ENCODE measurements around the gene CFAP46. TPM values are rescaled to one million over a fixed set of nuclear protein-coding genes. Genes with fewer than 3 reads are reported as not detected.
A peak's percentile ranks its signal among the peaks of the same experiment; 100 is the strongest.
"Not testable (repeated sequence)": the region's sequence is repeated elsewhere in the genome, so short reads cannot be mapped to it uniquely, and the experiment has no call there.

Gene CFAP46
- total and polyA plus RNA-seq, 2 donors from 2014 or later, result 3.8 to 8.3 TPM

DNA sequence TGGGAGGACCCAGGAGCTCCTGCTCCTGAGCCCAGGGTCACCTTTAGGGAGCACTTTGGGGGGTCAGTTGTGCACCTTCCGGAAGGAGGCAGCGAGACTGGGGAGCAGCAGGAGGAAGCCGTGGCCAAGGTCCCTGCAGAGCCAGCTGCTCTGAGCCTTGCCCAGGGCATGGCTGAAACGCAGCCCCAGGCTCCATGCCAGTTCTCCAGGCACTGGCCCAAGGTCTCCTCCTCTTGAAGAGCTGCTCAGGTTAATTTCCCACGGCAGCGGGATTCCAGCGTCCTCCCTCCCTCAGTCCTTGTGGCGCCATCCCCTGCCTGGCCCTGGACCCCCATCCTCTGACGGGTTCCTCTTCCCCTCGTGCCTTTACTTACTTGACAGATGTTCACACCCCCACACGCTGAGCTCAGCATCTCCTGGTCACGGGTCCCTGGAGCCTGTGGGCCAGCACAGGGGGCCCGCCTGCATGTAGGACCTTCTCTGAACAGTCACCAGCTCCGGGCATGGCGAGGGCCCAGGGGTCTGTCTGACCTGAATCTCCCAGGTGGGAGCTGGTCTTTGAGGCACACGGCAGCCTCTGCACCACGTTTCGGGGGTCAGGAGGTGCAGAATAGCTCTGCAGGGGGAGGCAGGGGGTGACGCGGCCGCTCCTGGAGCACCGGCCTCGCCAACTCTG is 16.7 kb upstream of the CFAP46 start:
- TF ChIP-seq, protein P1, sequence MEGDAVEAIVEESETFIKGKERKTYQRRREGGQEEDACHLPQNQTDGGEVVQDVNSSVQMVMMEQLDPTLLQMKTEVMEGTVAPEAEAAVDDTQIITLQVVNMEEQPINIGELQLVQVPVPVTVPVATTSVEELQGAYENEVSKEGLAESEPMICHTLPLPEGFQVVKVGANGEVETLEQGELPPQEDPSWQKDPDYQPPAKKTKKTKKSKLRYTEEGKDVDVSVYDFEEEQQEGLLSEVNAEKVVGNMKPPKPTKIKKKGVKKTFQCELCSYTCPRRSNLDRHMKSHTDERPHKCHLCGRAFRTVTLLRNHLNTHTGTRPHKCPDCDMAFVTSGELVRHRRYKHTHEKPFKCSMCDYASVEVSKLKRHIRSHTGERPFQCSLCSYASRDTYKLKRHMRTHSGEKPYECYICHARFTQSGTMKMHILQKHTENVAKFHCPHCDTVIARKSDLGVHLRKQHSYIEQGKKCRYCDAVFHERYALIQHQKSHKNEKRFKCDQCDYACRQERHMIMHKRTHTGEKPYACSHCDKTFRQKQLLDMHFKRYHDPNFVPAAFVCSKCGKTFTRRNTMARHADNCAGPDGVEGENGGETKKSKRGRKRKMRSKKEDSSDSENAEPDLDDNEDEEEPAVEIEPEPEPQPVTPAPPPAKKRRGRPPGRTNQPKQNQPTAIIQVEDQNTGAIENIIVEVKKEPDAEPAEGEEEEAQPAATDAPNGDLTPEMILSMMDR (IDR thresholded peaks at IDR 0.05; ENCODE audit: borderline replicate concordance, extremely low read depth, insufficient read depth), result no peak
- no peaks in the 10 kb centered on the region for H3K27me3 ChIP-seq (ENCODE audit: control insufficient read depth, insufficient read depth, low read length)
- H3K36me3 ChIP-seq (ENCODE audit: control insufficient read depth in 2 of 3, insufficient read depth in 3 of 3, low read length in 3 of 3), result no peaks in the 10 kb centered on the region
- H3K9ac ChIP-seq (ENCODE audit: low read length in 3 of 3), result no peak overlapping the region
- FAIRE-seq, result no peak
- no peak overlapping the region for H3K27ac ChIP-seq (ENCODE audit: low read depth in 2 of 2, low read length in 2 of 2)
- H3K9me3 ChIP-seq (ENCODE audit: control insufficient read depth in 2 of 3, insufficient read depth in 1 of 3, low read length in 3 of 3), result no peaks in the 10 kb centered on the region
- H3K4me3 ChIP-seq (ENCODE audit: low read length in 3 of 3), result no peak overlapping the region
- intact Hi-C loops (cut with DNase I), result no loop called here
- H3K4me1 ChIP-seq (ENCODE audit: control insufficient read depth in 2 of 3, insufficient read depth in 2 of 3, low read depth in 1 of 3, low read length in 3 of 3), result peaks cover 0 to 8% (median 2%) of the 10 kb centered on the region in 3 donors
- peak in 2 of 5 donors; percentile 71 to 80 for DNase-seq

DNA sequence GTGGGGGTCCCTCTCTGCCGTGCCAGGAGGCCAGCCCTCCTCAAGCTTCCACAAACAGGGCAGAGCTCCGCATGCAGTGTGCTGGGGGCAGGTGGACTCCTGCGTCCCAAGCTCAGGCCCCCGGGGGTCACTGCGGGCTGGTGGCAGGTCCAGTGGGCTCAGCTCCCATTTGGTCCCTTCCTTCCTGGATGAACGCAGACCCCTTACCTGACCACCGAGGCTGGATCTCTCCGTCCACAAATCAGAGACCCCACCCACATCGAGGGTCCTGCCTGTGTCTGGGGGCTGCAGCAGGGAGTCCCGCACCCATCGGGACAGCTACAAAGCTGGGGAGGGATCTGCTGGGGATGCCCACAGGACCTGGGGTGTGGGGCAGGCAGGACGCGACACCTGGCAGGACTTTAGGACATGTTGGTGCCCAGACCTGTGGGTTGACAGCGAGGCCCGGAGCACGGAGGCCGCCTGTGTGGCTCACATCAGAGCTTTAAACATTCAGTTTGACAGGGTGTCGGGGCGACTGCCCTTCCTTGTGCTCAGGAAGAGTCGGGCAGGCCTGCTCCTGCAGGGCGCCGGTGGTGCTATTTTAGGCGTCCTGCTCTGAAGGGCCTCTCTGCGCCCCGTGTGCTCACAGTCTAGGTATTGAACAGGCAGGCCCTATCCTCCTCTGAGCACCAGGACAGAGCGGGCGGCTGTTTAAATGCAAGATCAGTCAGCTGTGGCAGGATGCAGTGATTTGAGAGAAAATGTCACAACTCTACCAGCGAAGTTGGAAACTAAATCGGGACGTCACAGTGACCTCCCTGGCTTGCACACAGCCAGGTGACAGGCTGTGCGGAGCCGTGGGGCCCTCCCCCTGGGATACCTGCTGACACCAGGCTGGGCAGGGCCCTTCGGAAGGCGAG is 15.9 kb upstream of the CFAP46 start:
- FAIRE-seq (no peak), DNase-seq (peak in 2 of 5 donors; percentile 44 to 66)
- Histone ChIP-seq H3K4me1 (ENCODE audit: control insufficient read depth in 2 of 3, insufficient read depth in 2 of 3, low read depth in 1 of 3, low read length in 3 of 3) (peaks cover 0 to 8% (median 2%) of the 10 kb centered on the region in 3 donors), H3K9me3 (ENCODE audit: control insufficient read depth in 2 of 3, insufficient read depth in 1 of 3, low read length in 3 of 3) (no peaks in the 10 kb centered on the region), H3K27ac (ENCODE audit: low read depth in 2 of 2, low read length in 2 of 2) (no peak overlapping the region), H3K27me3 (ENCODE audit: control insufficient read depth, insufficient read depth, low read length) (no peaks in the 10 kb centered on the region), H3K9ac (ENCODE audit: low read length in 3 of 3) (no peak overlapping the region), H3K36me3 (ENCODE audit: control insufficient read depth in 2 of 3, insufficient read depth in 3 of 3, low read length in 3 of 3) (no peaks in the 10 kb centered on the region), H3K4me3 (ENCODE audit: low read length in 3 of 3) (no peak overlapping the region)
- TF ChIP-seq, protein P1 (IDR thresholded peaks at IDR 0.05; ENCODE audit: borderline replicate concordance, extremely low read depth, insufficient read depth), result no peak
- intact Hi-C loops (cut with DNase I), result no loop called here

DNA sequence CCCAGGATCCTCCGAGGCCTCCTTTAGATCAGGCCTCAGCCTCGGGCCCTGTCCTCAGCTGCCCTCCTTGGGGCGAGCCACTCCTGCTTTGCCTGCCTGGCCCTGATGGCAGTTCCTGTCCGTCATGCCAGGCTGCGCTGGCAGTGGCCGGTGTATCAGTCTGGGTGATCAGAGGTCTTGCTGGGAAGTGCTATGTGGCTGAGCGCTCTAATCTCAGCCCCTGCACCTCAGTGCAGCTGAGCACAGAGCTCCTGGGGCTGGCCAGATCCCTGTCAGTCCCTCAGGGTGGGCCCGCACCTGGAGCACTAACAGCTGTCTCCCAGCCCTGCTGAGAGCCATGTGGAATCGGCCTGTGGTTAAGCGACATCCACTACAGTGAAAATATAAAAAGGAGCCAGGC is 14.8 kb upstream of the CFAP46 start:
- no peak overlapping the region for H3K4me3 ChIP-seq (ENCODE audit: low read length in 3 of 3)
- no peak for DNase-seq
- no peak overlapping the region for H3K27ac ChIP-seq (ENCODE audit: low read depth in 2 of 2, low read length in 2 of 2)
- peaks cover 0 to 8% (median 2%) of the 10 kb centered on the region in 3 donors for H3K4me1 ChIP-seq (ENCODE audit: control insufficient read depth in 2 of 3, insufficient read depth in 2 of 3, low read depth in 1 of 3, low read length in 3 of 3)
- intact Hi-C loops (cut with DNase I), result no loop called here
- no peaks in the 10 kb centered on the region for H3K9me3 ChIP-seq (ENCODE audit: control insufficient read depth in 2 of 3, insufficient read depth in 1 of 3, low read length in 3 of 3)
- TF ChIP-seq, protein P1 (IDR thresholded peaks at IDR 0.05; ENCODE audit: borderline replicate concordance, extremely low read depth, insufficient read depth), result no peak
- no peak for FAIRE-seq
- no peak overlapping the region for H3K9ac ChIP-seq (ENCODE audit: low read length in 3 of 3)
- H3K36me3 ChIP-seq (ENCODE audit: control insufficient read depth in 2 of 3, insufficient read depth in 3 of 3, low read length in 3 of 3), result no peaks in the 10 kb centered on the region
- no peaks in the 10 kb centered on the region for H3K27me3 ChIP-seq (ENCODE audit: control insufficient read depth, insufficient read depth, low read length)

DNA sequence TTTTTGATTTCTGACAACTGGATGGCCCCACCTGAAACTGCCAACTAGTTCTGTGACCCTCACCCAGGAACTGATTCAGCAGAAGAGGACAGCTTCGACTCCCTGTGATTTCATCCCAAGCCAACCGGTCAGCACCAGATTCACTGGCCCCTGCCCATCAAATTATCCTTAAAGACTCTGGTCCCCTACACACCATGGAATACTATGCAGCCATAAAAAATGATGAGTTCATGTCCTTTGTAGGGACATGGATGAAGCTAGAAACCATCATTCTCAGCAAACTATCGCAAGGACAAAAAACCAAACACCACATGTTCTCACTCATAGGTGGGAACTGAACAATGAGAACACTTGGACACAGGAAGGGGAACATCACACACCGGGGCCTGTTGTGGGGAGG is 13.9 kb upstream of the CFAP46 start:
- FAIRE-seq; intact Hi-C loops (cut with DNase I); H3K4me1 ChIP-seq (ENCODE audit: control insufficient read depth in 2 of 3, insufficient read depth in 2 of 3, low read depth in 1 of 3, low read length in 3 of 3); H3K27me3 ChIP-seq (ENCODE audit: control insufficient read depth, insufficient read depth, low read length); H3K27ac ChIP-seq (ENCODE audit: low read depth in 2 of 2, low read length in 2 of 2); DNase-seq; H3K4me3 ChIP-seq (ENCODE audit: low read length in 3 of 3); H3K9ac ChIP-seq (ENCODE audit: low read length in 3 of 3); H3K36me3 ChIP-seq (ENCODE audit: control insufficient read depth in 2 of 3, insufficient read depth in 3 of 3, low read length in 3 of 3); H3K9me3 ChIP-seq (ENCODE audit: control insufficient read depth in 2 of 3, insufficient read depth in 1 of 3, low read length in 3 of 3): not testable (repeated sequence)
